Prostate gland (tissue), 2 donors: Measurements from ENCODE around the gene KLF1.

Experiments used
- CTCF ChIP-seq, 4 experiments: fragments of 200-600 bp in 2 of 4; fragments of 450-650 bp in 2 of 4; sonication (generic) in 2 of 4; IDR thresholded peaks; 1 replicate in 3 of 4; 2 replicates in 1 of 4; pipeline ENCODE4 v1.5.1; 2016 to 2019; ENCODE audit warnings: antibody characterized with exemption in 4 of 4, mild to moderate bottlenecking in 2 of 4, moderate library complexity in 2 of 4
- POLR2A ChIP-seq: fragments of 450-650 bp; IDR thresholded peaks from one replicate; pipeline ENCODE4 v1.6.1; 2016; ENCODE audit warnings: antibody characterized with exemption, mild to moderate bottlenecking
- POLR2AphosphoS5 ChIP-seq: sonication (generic); formaldehyde crosslinking; IDR thresholded peaks from one replicate; pipeline ENCODE4 v1.6.1; 2017; ENCODE audit warnings: antibody characterized with exemption

GRCh38 chr19:12859546-12859945, 27.5 kb downstream of the KLF1 start:
- TF ChIP-seq CTCF (IDR thresholded peaks at IDR 0.05) (no peak), POLR2AphosphoS5 (no peak), POLR2A (no peak)
